ENCODE data around the gene TRAF2.
A peak's percentile ranks its signal among the peaks of the same experiment; 100 is the strongest.

Gene TRAF2

GRCh38 chr9:136847088-136847825 lies 39.1 kb upstream of the TRAF2 start:
- no peak for DNase-seq

- DNase-seq = peak; percentile 71
Measured at GRCh38 chr9:136847826-136848392, 38.4 kb upstream of the TRAF2 start.

- DNase-seq = peak; percentile 72
Measured at GRCh38 chr9:136848393-136849037, 37.8 kb upstream of the TRAF2 start.

GRCh38 chr9:136849038-136849959 lies 37.0 kb upstream of the TRAF2 start, which contains the start of gene PHPT1:
TSS of gene PHPT1 (plus strand) at chr9:136849409. CDS start at chr9:136849431, 22 bp downstream.
- DNase-seq = peak; percentile 99

- no peak for DNase-seq
Measured at GRCh38 chr9:136849960-136850865, 36.1 kb upstream of the TRAF2 start.

- no peak for DNase-seq
Measured at GRCh38 chr9:136850866-136851775, 35.2 kb upstream of the TRAF2 start.

GRCh38 chr9:136851941-136852663 lies 34.2 kb upstream of the TRAF2 start, which contains the start of gene MAMDC4:
TSS of gene MAMDC4 (plus strand) at chr9:136852346. CDS start at chr9:136852417, 71 bp downstream.
- no peak for DNase-seq

- no peak for DNase-seq
Measured at GRCh38 chr9:136852664-136853595, 33.4 kb upstream of the TRAF2 start.

GRCh38 chr9:136853596-136854112 lies 32.7 kb upstream of the TRAF2 start:
- DNase-seq = no peak

- DNase-seq = no peak
Measured at GRCh38 chr9:136854113-136854841, 32.0 kb upstream of the TRAF2 start.

GRCh38 chr9:136854842-136855460 lies 31.4 kb upstream of the TRAF2 start:
- no peak for DNase-seq

- DNase-seq = no peak
Measured at GRCh38 chr9:136855461-136856078, 30.7 kb upstream of the TRAF2 start.

GRCh38 chr9:136856079-136856476 lies 30.2 kb upstream of the TRAF2 start:
- no peak for DNase-seq

- no peak for DNase-seq
Measured at GRCh38 chr9:136856541-136857141, 29.7 kb upstream of the TRAF2 start.

GRCh38 chr9:136857166-136857565 lies 29.1 kb upstream of the TRAF2 start:
- no peak for DNase-seq
